Upper lobe of left lung (tissue), 4 donors: ENCODE data around the gene BGLAP.

Experiments used
- EP300 ChIP-seq, 4 donors: sonication (generic); formaldehyde crosslinking; IDR thresholded peaks; one replicate each; pipeline ENCODE4 v1.5.1; 2017; ENCODE audit warnings: antibody characterized with exemption in 4 of 4, control low read depth in 2 of 4
- POLR2A ChIP-seq, 4 donors: fragments of 450-650 bp; IDR thresholded peaks; one replicate each; pipeline ENCODE4 v1.5.1; 2016 to 2017; ENCODE audit warnings: antibody characterized with exemption in 4 of 4, mild to moderate bottlenecking in 2 of 4
- POLR2AphosphoS5 ChIP-seq, 2 donors: sonication (generic); formaldehyde crosslinking; IDR thresholded peaks; one replicate each; pipeline ENCODE4 v1.5.1; 2017; ENCODE audit warnings: antibody characterized with exemption in 2 of 2
- TF ChIP-seq, protein P1 (sequence below), 6 experiments: fragments of 450-650 bp in 4 of 6; fragments of 200-600 bp in 2 of 6; sonication (generic) in 2 of 6; IDR thresholded peaks; one replicate each; pipeline ENCODE4 v1.5.1; 2016 to 2019; ENCODE audit warnings: antibody characterized with exemption in 6 of 6

DNA sequence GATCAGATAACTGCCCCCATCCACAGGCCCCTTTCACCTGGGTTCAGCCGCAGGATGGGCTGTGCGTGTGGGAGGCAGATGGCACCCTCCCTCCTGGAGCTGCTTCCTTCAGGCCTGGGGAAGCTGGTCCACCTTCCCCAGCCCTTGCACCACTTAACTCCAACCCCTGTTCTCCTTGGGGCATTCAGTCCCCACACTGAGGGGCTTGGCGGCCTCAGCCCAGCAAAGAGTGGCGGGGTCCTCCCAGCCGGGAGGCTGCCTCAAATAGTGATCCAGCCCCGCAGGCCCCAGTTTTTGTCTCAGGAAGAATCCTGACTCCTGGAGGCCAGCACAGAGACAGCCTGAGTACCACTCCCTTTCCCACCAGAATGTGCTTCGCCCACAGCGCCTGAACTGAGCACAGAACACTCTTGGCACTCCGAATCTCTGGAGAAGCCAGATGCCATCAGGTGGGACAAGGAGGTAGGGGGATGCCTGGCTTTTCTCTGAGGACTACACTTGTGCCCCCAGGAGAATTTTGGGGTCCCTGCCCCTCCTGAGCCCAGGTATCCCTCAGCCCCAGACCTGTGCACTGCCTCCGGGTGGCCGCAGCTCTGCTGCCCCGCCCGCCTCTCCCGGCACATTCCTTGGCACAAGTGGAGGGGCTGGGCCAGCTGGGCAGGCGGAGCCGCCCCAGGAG lies 4.9 kb downstream of the BGLAP start:
- TF ChIP-seq, protein P1, sequence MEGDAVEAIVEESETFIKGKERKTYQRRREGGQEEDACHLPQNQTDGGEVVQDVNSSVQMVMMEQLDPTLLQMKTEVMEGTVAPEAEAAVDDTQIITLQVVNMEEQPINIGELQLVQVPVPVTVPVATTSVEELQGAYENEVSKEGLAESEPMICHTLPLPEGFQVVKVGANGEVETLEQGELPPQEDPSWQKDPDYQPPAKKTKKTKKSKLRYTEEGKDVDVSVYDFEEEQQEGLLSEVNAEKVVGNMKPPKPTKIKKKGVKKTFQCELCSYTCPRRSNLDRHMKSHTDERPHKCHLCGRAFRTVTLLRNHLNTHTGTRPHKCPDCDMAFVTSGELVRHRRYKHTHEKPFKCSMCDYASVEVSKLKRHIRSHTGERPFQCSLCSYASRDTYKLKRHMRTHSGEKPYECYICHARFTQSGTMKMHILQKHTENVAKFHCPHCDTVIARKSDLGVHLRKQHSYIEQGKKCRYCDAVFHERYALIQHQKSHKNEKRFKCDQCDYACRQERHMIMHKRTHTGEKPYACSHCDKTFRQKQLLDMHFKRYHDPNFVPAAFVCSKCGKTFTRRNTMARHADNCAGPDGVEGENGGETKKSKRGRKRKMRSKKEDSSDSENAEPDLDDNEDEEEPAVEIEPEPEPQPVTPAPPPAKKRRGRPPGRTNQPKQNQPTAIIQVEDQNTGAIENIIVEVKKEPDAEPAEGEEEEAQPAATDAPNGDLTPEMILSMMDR (IDR thresholded peaks at IDR 0.05) = no peak
- TF ChIP-seq POLR2A (IDR thresholded peaks at IDR 0.05) = no peak
- TF ChIP-seq POLR2AphosphoS5 (IDR thresholded peaks at IDR 0.05) = no peak
- no peak for TF ChIP-seq EP300 (IDR thresholded peaks at IDR 0.05)
